ENCODE data around the gene MEP1A.

MEP1A gene

GRCh38 chr6:46876126-46876525, 82.9 kb downstream of the MEP1A start:
- H4K8ac ChIP-seq (ENCODE audit: low read depth, low read length), result no peak overlapping the region
- no peaks in the 10 kb centered on the region for H3K9me3 ChIP-seq (replicated peaks in 1 of 2; ENCODE audit: control insufficient read depth in 2 of 2, insufficient read depth in 1 of 2, low read depth in 1 of 2, low read length in 2 of 2)
- no peak overlapping the region for H3K18ac ChIP-seq (ENCODE audit: low read length)
- H3K4ac ChIP-seq (ENCODE audit: low read length), result no peak overlapping the region
- no peak overlapping the region for H2BK15ac ChIP-seq (ENCODE audit: low read length)
- no peak overlapping the region for H2AK5ac ChIP-seq (ENCODE audit: low read depth, low read length)
- no peak overlapping the region for H3K4me3 ChIP-seq (ENCODE audit: low read length in 2 of 2)
- no peak overlapping the region for H3K14ac ChIP-seq (ENCODE audit: low read length)
- DNase-seq (ENCODE audit: low spot score), result no peak
- H2BK5ac ChIP-seq (ENCODE audit: low read length), result no peak overlapping the region
- H2BK120ac ChIP-seq (ENCODE audit: low read depth, low read length), result no peak overlapping the region
- H3K4me1 ChIP-seq (ENCODE audit: control insufficient read depth in 2 of 2, insufficient read depth in 1 of 2, low read depth in 1 of 2, low read length in 2 of 2), result no peaks in the 10 kb centered on the region
- H4K91ac ChIP-seq (ENCODE audit: low read depth, low read length, poor library complexity), result no peak overlapping the region
- H3K4me2 ChIP-seq (ENCODE audit: insufficient read depth, low read length, poor library complexity, severe bottlenecking), result no peak overlapping the region
- H3K9ac ChIP-seq (ENCODE audit: low read depth, low read length, poor library complexity), result no peak overlapping the region
- no peak overlapping the region for H3K23ac ChIP-seq (ENCODE audit: low read depth, low read length, poor library complexity)
- H3K79me1 ChIP-seq (ENCODE audit: low read depth, low read length), result no peaks in the 10 kb centered on the region
- no peak overlapping the region for H3K27ac ChIP-seq (replicated peaks; ENCODE audit: low read length)
- H3K27me3 ChIP-seq (ENCODE audit: control insufficient read depth in 3 of 3, insufficient read depth in 3 of 3, low read depth in 1 of 3, low read length in 3 of 3), result no peaks in the 10 kb centered on the region
- H3K36me3 ChIP-seq (replicated peaks in 1 of 2; ENCODE audit: control insufficient read depth in 2 of 2, insufficient read depth in 2 of 2, low read length in 2 of 2), result no peaks in the 10 kb centered on the region
- WGBS, 2 donors (ENCODE audit: extremely low coverage in 2 of 2, insufficient read length in 2 of 2, insufficient replicate concordance in 1 of 2), result no CpG with 5 or more reads among the region's 4 CpGs
- H2BK12ac ChIP-seq (ENCODE audit: low read length), result no peak overlapping the region
- peak overlapping the region; percentile 53 for H2AFZ ChIP-seq (ENCODE audit: low read length)

GRCh38 chr6:46879003-46879402, 85.8 kb downstream of the MEP1A start:
- Histone ChIP-seq H3K14ac (ENCODE audit: low read length) (no peak overlapping the region), H2BK12ac (ENCODE audit: low read length) (no peak overlapping the region), H2AFZ (ENCODE audit: low read length) (no peak overlapping the region), H3K27me3 (ENCODE audit: control insufficient read depth in 3 of 3, insufficient read depth in 3 of 3, low read depth in 1 of 3, low read length in 3 of 3) (no peaks in the 10 kb centered on the region), H3K36me3 (replicated peaks in 1 of 2; ENCODE audit: control insufficient read depth in 2 of 2, insufficient read depth in 2 of 2, low read length in 2 of 2) (no peaks in the 10 kb centered on the region), H3K9me3 (replicated peaks in 1 of 2; ENCODE audit: control insufficient read depth in 2 of 2, insufficient read depth in 1 of 2, low read depth in 1 of 2, low read length in 2 of 2) (no peaks in the 10 kb centered on the region), H3K4me1 (ENCODE audit: control insufficient read depth in 2 of 2, insufficient read depth in 1 of 2, low read depth in 1 of 2, low read length in 2 of 2) (no peaks in the 10 kb centered on the region), H3K18ac (ENCODE audit: low read length) (no peak overlapping the region), H4K91ac (ENCODE audit: low read depth, low read length, poor library complexity) (no peak overlapping the region), H4K8ac (ENCODE audit: low read depth, low read length) (no peak overlapping the region), H3K79me1 (ENCODE audit: low read depth, low read length) (no peaks in the 10 kb centered on the region), H3K9ac (ENCODE audit: low read depth, low read length, poor library complexity) (no peak overlapping the region), H3K23ac (ENCODE audit: low read depth, low read length, poor library complexity) (no peak overlapping the region), H2BK15ac (ENCODE audit: low read length) (no peak overlapping the region), H2BK120ac (ENCODE audit: low read depth, low read length) (no peak overlapping the region), H3K4me3 (ENCODE audit: low read length in 2 of 2) (no peak overlapping the region), H2BK5ac (ENCODE audit: low read length) (no peak overlapping the region), H2AK5ac (ENCODE audit: low read depth, low read length) (no peak overlapping the region), H3K4ac (ENCODE audit: low read length) (no peak overlapping the region), H3K27ac (replicated peaks; ENCODE audit: low read length) (no peak overlapping the region), H3K4me2 (ENCODE audit: insufficient read depth, low read length, poor library complexity, severe bottlenecking) (no peak overlapping the region)
- no peak for DNase-seq (ENCODE audit: low spot score)
- no CpG with 5 or more reads among the region's 5 CpGs for WGBS, 2 donors (ENCODE audit: extremely low coverage in 2 of 2, insufficient read length in 2 of 2, insufficient replicate concordance in 1 of 2)

- Histone ChIP-seq H3K79me1 (ENCODE audit: low read depth, low read length) (no peaks in the 10 kb centered on the region), H3K23ac (ENCODE audit: low read depth, low read length, poor library complexity) (no peak overlapping the region), H3K27ac (replicated peaks; ENCODE audit: low read length) (no peak overlapping the region)
Measured at GRCh38 chr6:46882645-46883044, 89.5 kb downstream of the MEP1A start.

GRCh38 chr6:46888031-46888430, 94.8 kb downstream of the MEP1A start:
- no peak for DNase-seq (ENCODE audit: low spot score)
- no peak overlapping the region for H3K4me2 ChIP-seq (ENCODE audit: insufficient read depth, low read length, poor library complexity, severe bottlenecking)
- H3K27me3 ChIP-seq (ENCODE audit: control insufficient read depth in 3 of 3, insufficient read depth in 3 of 3, low read depth in 1 of 3, low read length in 3 of 3), result no peaks in the 10 kb centered on the region
- no peaks in the 10 kb centered on the region for H3K4me1 ChIP-seq (ENCODE audit: control insufficient read depth in 2 of 2, insufficient read depth in 1 of 2, low read depth in 1 of 2, low read length in 2 of 2)
- H2BK12ac ChIP-seq (ENCODE audit: low read length), result no peak overlapping the region
- H3K4ac ChIP-seq (ENCODE audit: low read length), result no peak overlapping the region
- H3K36me3 ChIP-seq (replicated peaks in 1 of 2; ENCODE audit: control insufficient read depth in 2 of 2, insufficient read depth in 2 of 2, low read length in 2 of 2), result no peaks in the 10 kb centered on the region
- H4K91ac ChIP-seq (ENCODE audit: low read depth, low read length, poor library complexity), result no peak overlapping the region
- no peak overlapping the region for H3K23ac ChIP-seq (ENCODE audit: low read depth, low read length, poor library complexity)
- no CpG with 5 or more reads among the region's 3 CpGs for WGBS, 2 donors (ENCODE audit: extremely low coverage in 2 of 2, insufficient read length in 2 of 2, insufficient replicate concordance in 1 of 2)
- H3K9me3 ChIP-seq (replicated peaks in 1 of 2; ENCODE audit: control insufficient read depth in 2 of 2, insufficient read depth in 1 of 2, low read depth in 1 of 2, low read length in 2 of 2), result no peaks in the 10 kb centered on the region
- no peak overlapping the region for H3K4me3 ChIP-seq (ENCODE audit: low read length in 2 of 2)
- no peaks in the 10 kb centered on the region for H3K79me1 ChIP-seq (ENCODE audit: low read depth, low read length)
- H2BK15ac ChIP-seq (ENCODE audit: low read length), result no peak overlapping the region
- no peak overlapping the region for H2AFZ ChIP-seq (ENCODE audit: low read length)
- no peak overlapping the region for H3K18ac ChIP-seq (ENCODE audit: low read length)
- H2BK5ac ChIP-seq (ENCODE audit: low read length), result no peak overlapping the region
- H2AK5ac ChIP-seq (ENCODE audit: low read depth, low read length), result no peak overlapping the region
- no peak overlapping the region for H3K9ac ChIP-seq (ENCODE audit: low read depth, low read length, poor library complexity)
- no peak overlapping the region for H3K14ac ChIP-seq (ENCODE audit: low read length)
- H4K8ac ChIP-seq (ENCODE audit: low read depth, low read length), result no peak overlapping the region
- H3K27ac ChIP-seq (replicated peaks; ENCODE audit: low read length), result no peak overlapping the region
- no peak overlapping the region for H2BK120ac ChIP-seq (ENCODE audit: low read depth, low read length)

More at GRCh38 chr6:46882645-46883044, 89.5 kb downstream of the MEP1A start:
- Histone ChIP-seq H2AK5ac (ENCODE audit: low read depth, low read length) (no peak overlapping the region), H2BK5ac (ENCODE audit: low read length) (no peak overlapping the region), H3K4me1 (ENCODE audit: control insufficient read depth in 2 of 2, insufficient read depth in 1 of 2, low read depth in 1 of 2, low read length in 2 of 2) (no peaks in the 10 kb centered on the region), H2BK120ac (ENCODE audit: low read depth, low read length) (no peak overlapping the region), H3K4me3 (ENCODE audit: low read length in 2 of 2) (no peak overlapping the region), H3K36me3 (replicated peaks in 1 of 2; ENCODE audit: control insufficient read depth in 2 of 2, insufficient read depth in 2 of 2, low read length in 2 of 2) (no peaks in the 10 kb centered on the region), H3K14ac (ENCODE audit: low read length) (no peak overlapping the region), H3K27me3 (ENCODE audit: control insufficient read depth in 3 of 3, insufficient read depth in 3 of 3, low read depth in 1 of 3, low read length in 3 of 3) (no peaks in the 10 kb centered on the region), H2BK12ac (ENCODE audit: low read length) (no peak overlapping the region), H2BK15ac (ENCODE audit: low read length) (no peak overlapping the region), H3K4ac (ENCODE audit: low read length) (no peak overlapping the region), H3K9ac (ENCODE audit: low read depth, low read length, poor library complexity) (no peak overlapping the region), H3K18ac (ENCODE audit: low read length) (no peak overlapping the region), H2AFZ (ENCODE audit: low read length) (no peak overlapping the region), H3K9me3 (replicated peaks in 1 of 2; ENCODE audit: control insufficient read depth in 2 of 2, insufficient read depth in 1 of 2, low read depth in 1 of 2, low read length in 2 of 2) (no peaks in the 10 kb centered on the region), H4K8ac (ENCODE audit: low read depth, low read length) (no peak overlapping the region), H4K91ac (ENCODE audit: low read depth, low read length, poor library complexity) (no peak overlapping the region), H3K4me2 (ENCODE audit: insufficient read depth, low read length, poor library complexity, severe bottlenecking) (no peak overlapping the region)
- WGBS, 2 donors (ENCODE audit: extremely low coverage in 2 of 2, insufficient read length in 2 of 2, insufficient replicate concordance in 1 of 2), result no CpG with 5 or more reads among the region's 2 CpGs
- no peak for DNase-seq (ENCODE audit: low spot score)

Measured in neuronal stem cell (in vitro differentiated cells).